ENCODE results near the gene C10orf90.

Gene C10orf90

GRCh38 chr10:126671402-126671975, 996 bp upstream of the C10orf90 start:
- no peak for DNase-seq

- DNase-seq, result no peak
Observed at GRCh38 chr10:126670895-126671261, 385 bp upstream of the C10orf90 start.

GRCh38 chr10:126669168-126669567, 1.3 kb downstream of the C10orf90 start:
- no peak for DNase-seq

- no peak for DNase-seq
Observed at GRCh38 chr10:126668505-126668904, 2.0 kb downstream of the C10orf90 start.

GRCh38 chr10:126667568-126667967, 2.9 kb downstream of the C10orf90 start:
- no peak for DNase-seq

- DNase-seq, result no peak
Observed at GRCh38 chr10:126665207-126665606, 5.3 kb downstream of the C10orf90 start.

GRCh38 chr10:126663880-126664279, 6.6 kb downstream of the C10orf90 start:
- DNase-seq, result no peak

GRCh38 chr10:126663328-126663727, 7.2 kb downstream of the C10orf90 start:
- DNase-seq, result no peak

GRCh38 chr10:126661841-126662515, 8.5 kb downstream of the C10orf90 start:
- no peak for DNase-seq

GRCh38 chr10:126661356-126661755, 9.1 kb downstream of the C10orf90 start:
- no peak for DNase-seq

GRCh38 chr10:126659750-126660149, 10.7 kb downstream of the C10orf90 start:
- DNase-seq, result no peak

- DNase-seq, result no peak
Observed at GRCh38 chr10:126658928-126659327, 11.6 kb downstream of the C10orf90 start.

- no peak for DNase-seq
Observed at GRCh38 chr10:126654579-126654978, 15.9 kb downstream of the C10orf90 start.

- DNase-seq, result no peak
Observed at GRCh38 chr10:126651467-126651866, 19.0 kb downstream of the C10orf90 start.

- no peak for DNase-seq
Observed at GRCh38 chr10:126650161-126650560, 20.3 kb downstream of the C10orf90 start.

GRCh38 chr10:126647116-126647515, 23.4 kb downstream of the C10orf90 start:
- no peak for DNase-seq

GRCh38 chr10:126646110-126646509, 24.4 kb downstream of the C10orf90 start:
- no peak for DNase-seq

- no peak for DNase-seq
Observed at GRCh38 chr10:126640401-126640800, 30.1 kb downstream of the C10orf90 start.

GRCh38 chr10:126639084-126639483, 31.4 kb downstream of the C10orf90 start:
- DNase-seq, result no peak

- DNase-seq, result no peak
Observed at GRCh38 chr10:126638542-126638941, 32.0 kb downstream of the C10orf90 start.

GRCh38 chr10:126637501-126637900, 33.0 kb downstream of the C10orf90 start:
- DNase-seq, result no peak

GRCh38 chr10:126634911-126635310, 35.6 kb downstream of the C10orf90 start:
- DNase-seq, result no peak

GRCh38 chr10:126634347-126634746, 36.1 kb downstream of the C10orf90 start:
- DNase-seq, result no peak

- DNase-seq, result no peak
Observed at GRCh38 chr10:126632705-126633104, 37.8 kb downstream of the C10orf90 start.

All from stimulated activated CD4-positive, alpha-beta T cell treated with anti-CD3 and anti-CD28 coated beads, Interleukin-4, amount 100 ng/mL, for 1 hour (primary cell).